Skin epidermis (tissue), 12 donors: ENCODE results near the gene RHBDL1.
A peak's percentile ranks its signal among the peaks of the same experiment; 100 is the strongest.

Experiments
- H3K27ac ChIP-seq, 21 experiments: fragments of 200-600 bp; sonication (generic) in 11 of 21; one replicate each; pipeline ENCODE4 v1.5.0; 2020; ENCODE audit warnings: mild to moderate bottlenecking in 3 of 21, inconsistent platforms in 2 of 21, moderate library complexity in 2 of 21
- H3K4me3 ChIP-seq, 7 experiments: fragments of 200-600 bp; sonication (generic) in 2 of 7; one replicate each; pipeline ENCODE4 v1.5.0; 2020; ENCODE audit warnings: inconsistent platforms in 2 of 7, mild to moderate bottlenecking in 2 of 7, moderate library complexity in 1 of 7

RHBDL1 gene

GRCh38 chr16:648781-649589, 26.5 kb upstream of the RHBDL1 start, which contains the start of gene WDR90:
TSS of gene WDR90 (plus strand) at chr16:649365. CDS start at chr16:649417, 52 bp downstream.
- H3K4me3 ChIP-seq = peak within 1 kb of the TSS; percentile 53 to 86 (median 68)
- H3K27ac ChIP-seq = peak within 1 kb of the TSS; percentile 60 to 96 (median 90)

GRCh38 chr16:649631-650030, 25.8 kb upstream of the RHBDL1 start:
- peak overlapping the region; percentile 53 to 86 (median 68) for H3K4me3 ChIP-seq
- peak overlapping the region; percentile 34 to 96 (median 90) for H3K27ac ChIP-seq

GRCh38 chr16:651844-652243, 23.6 kb upstream of the RHBDL1 start:
- Histone ChIP-seq H3K27ac (no peak overlapping the region), H3K4me3 (no peak overlapping the region)

GRCh38 chr16:652454-653305, 22.8 kb upstream of the RHBDL1 start:
- Histone ChIP-seq H3K27ac (no peak overlapping the region), H3K4me3 (no peak overlapping the region)

GRCh38 chr16:654034-654433, 21.4 kb upstream of the RHBDL1 start:
- H3K4me3 ChIP-seq = no peak overlapping the region

GRCh38 chr16:657487-657886, 18.0 kb upstream of the RHBDL1 start:
- H3K4me3 ChIP-seq = no peak overlapping the region
- no peak overlapping the region for H3K27ac ChIP-seq

More at GRCh38 chr16:654034-654433, 21.4 kb upstream of the RHBDL1 start:
- no peak overlapping the region for H3K27ac ChIP-seq

GRCh38 chr16:658679-659571, 16.5 kb upstream of the RHBDL1 start:
- no peak overlapping the region for H3K27ac ChIP-seq
- no peak overlapping the region for H3K4me3 ChIP-seq

- Histone ChIP-seq H3K27ac (peak overlapping the region in 1 of 21 experiments; percentile 50), H3K4me3 (no peak overlapping the region)
These were observed 15.9 kb upstream of the RHBDL1 start for GRCh38 chr16:659618-660017.

GRCh38 chr16:660132-660458, 15.4 kb upstream of the RHBDL1 start:
- Histone ChIP-seq H3K27ac (peak overlapping the region in 5 of 21 experiments; percentile 8 to 52 (median 37)), H3K4me3 (no peak overlapping the region)

GRCh38 chr16:660459-661183, 14.8 kb upstream of the RHBDL1 start:
- peak overlapping the region in 6 of 21 experiments; percentile 8 to 69 (median 50) for H3K27ac ChIP-seq
- H3K4me3 ChIP-seq = no peak overlapping the region

- Histone ChIP-seq H3K27ac (peak overlapping the region in 5 of 21 experiments; percentile 30 to 69 (median 42)), H3K4me3 (no peak overlapping the region)
These were observed 14.2 kb upstream of the RHBDL1 start for GRCh38 chr16:661184-661821.

GRCh38 chr16:662095-662494, 13.4 kb upstream of the RHBDL1 start:
- Histone ChIP-seq H3K27ac (no peak overlapping the region), H3K4me3 (no peak overlapping the region)

- Histone ChIP-seq H3K4me3 (no peak overlapping the region), H3K27ac (no peak overlapping the region)
These were observed 12.9 kb upstream of the RHBDL1 start for GRCh38 chr16:662597-662996.

- H3K27ac ChIP-seq = peak overlapping the region in 1 of 21 experiments; percentile 28
- no peak overlapping the region for H3K4me3 ChIP-seq
These were observed 8.9 kb upstream of the RHBDL1 start for GRCh38 chr16:666572-666971.

- Histone ChIP-seq H3K27ac (peak overlapping the region in 20 of 21 experiments; percentile 5 to 96 (median 90)), H3K4me3 (peak overlapping the region in 5 of 7 experiments; percentile 83 to 98 (median 96))
These were observed 8.2 kb upstream of the RHBDL1 start for GRCh38 chr16:667113-667779.

GRCh38 chr16:667780-668518, 7.5 kb upstream of the RHBDL1 start, which contains the start of gene RHOT2:
TSS of gene RHOT2 (plus strand) at chr16:668132. CDS start at chr16:668200, 68 bp downstream.
- Histone ChIP-seq H3K27ac (peak within 1 kb of the TSS; percentile 82 to 98 (median 93)), H3K4me3 (peak within 1 kb of the TSS; percentile 70 to 98 (median 94))
